ENCODE results near the gene WTIP.
"Not testable (repeated sequence)": the region's sequence is repeated elsewhere in the genome, so short reads cannot be mapped to it uniquely, and the experiment has no call there.

Gene WTIP

DNA sequence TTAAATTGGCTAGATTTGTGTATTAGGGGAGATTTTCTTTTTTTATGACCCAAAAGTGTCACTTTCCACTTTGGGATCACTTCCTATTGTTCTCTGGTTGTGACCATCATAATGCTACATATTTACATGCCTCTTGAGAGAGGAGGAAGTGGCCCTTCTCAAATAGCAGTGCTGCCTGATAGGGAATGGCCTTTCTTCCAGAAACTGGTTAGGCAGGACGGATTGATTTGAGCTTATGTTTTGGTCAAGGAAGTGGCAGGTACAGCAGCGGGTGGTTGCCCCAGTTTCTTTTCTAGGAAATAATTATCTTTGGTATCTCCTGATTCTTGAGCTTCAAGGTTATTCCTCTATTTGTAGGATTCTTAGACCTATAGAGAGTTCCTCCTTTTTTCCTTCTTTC is 21.9 kb upstream of the WTIP start:
- Histone ChIP-seq H3K36me3 (ENCODE audit: control insufficient read depth, insufficient read depth, low read length) (peaks cover 25% of the 10 kb centered on the region), H3K27me3 (ENCODE audit: control insufficient read depth, insufficient read depth, low read length) (no peaks in the 10 kb centered on the region), H3K4me1 (ENCODE audit: control insufficient read depth, insufficient read depth, low read length) (no peaks in the 10 kb centered on the region), H3K9me3 (ENCODE audit: control insufficient read depth, insufficient read depth, low read length) (no peaks in the 10 kb centered on the region), H3K4me3 (ENCODE audit: low read length) (no peak overlapping the region), H3K27ac (ENCODE audit: low read length) (no peak overlapping the region)
- no peak for DNase-seq (ENCODE audit: low read depth, low spot score)
- no CpG with 5 or more reads among the region's 2 CpGs for WGBS (ENCODE audit: insufficient coverage, insufficient read length)

DNA sequence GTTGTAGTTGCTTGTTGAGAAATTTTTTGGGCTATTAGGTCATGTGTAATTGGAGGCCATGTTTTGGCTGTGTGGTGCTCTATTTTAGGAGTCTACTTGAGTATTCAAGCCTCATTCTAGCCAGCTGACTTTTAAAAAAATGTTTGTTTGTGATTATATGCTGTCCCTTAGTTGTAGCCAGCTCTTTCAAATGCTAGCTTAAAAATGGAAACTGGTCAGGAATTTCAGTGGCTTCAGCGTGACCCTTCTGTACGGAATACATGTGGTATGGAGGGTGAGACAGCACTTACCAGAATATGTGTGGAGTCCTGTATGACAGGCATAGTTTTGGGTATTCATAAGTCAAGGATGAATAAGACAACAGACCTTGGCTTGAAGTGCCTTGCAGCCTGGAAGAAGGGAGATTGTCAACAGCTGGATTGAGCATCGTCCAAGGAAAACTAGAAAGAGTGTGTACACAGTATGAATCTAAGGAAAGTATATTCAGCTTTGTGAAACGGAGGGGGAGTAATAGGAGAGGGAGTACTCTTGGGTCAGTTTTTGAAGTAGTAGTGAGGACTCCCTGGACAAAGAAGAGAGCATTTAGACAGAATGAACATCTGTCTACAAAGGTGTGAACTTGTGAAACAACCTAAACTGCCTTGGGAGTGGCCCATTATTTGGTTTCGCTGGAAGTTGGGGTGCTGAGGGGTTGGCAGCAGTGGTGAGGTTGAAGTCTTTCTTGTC is 20.0 kb upstream of the WTIP start:
- no CpG with 5 or more reads among the region's 5 CpGs for WGBS (ENCODE audit: insufficient coverage, insufficient read length)
- DNase-seq (ENCODE audit: low read depth, low spot score) = no peak
- no peaks in the 10 kb centered on the region for H3K9me3 ChIP-seq (ENCODE audit: control insufficient read depth, insufficient read depth, low read length)
- no peak overlapping the region for H3K4me3 ChIP-seq (ENCODE audit: low read length)
- H3K36me3 ChIP-seq (ENCODE audit: control insufficient read depth, insufficient read depth, low read length) = peaks cover 27% of the 10 kb centered on the region
- H3K4me1 ChIP-seq (ENCODE audit: control insufficient read depth, insufficient read depth, low read length) = no peaks in the 10 kb centered on the region
- no peaks in the 10 kb centered on the region for H3K27me3 ChIP-seq (ENCODE audit: control insufficient read depth, insufficient read depth, low read length)
- H3K27ac ChIP-seq (ENCODE audit: low read length) = no peak overlapping the region

DNA sequence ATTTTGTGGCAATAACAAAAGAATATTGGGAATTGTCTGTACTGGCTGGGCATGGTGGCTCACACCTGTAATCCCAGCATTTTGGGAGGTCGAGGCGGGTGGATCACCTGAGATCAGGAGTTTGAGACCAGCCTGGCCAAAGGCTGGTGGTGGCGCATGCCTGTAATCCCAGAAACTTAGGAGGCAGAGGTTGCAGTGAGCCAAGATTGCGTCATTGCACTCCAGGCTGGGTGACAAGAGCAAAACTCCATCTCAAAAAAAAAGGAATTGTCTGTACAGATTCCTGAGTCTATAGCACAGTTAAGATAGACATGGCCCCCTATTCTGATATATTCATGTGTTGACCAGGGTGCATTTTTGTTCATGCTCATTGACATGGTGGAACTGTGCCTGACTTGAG is 16.8 kb upstream of the WTIP start:
- peaks cover 27% of the 10 kb centered on the region for H3K36me3 ChIP-seq (ENCODE audit: control insufficient read depth, insufficient read depth, low read length)
- not testable (repeated sequence) for H3K4me1 ChIP-seq (ENCODE audit: control insufficient read depth, insufficient read depth, low read length); DNase-seq (ENCODE audit: low read depth, low spot score); H3K27ac ChIP-seq (ENCODE audit: low read length); H3K9me3 ChIP-seq (ENCODE audit: control insufficient read depth, insufficient read depth, low read length); H3K4me3 ChIP-seq (ENCODE audit: low read length); H3K27me3 ChIP-seq (ENCODE audit: control insufficient read depth, insufficient read depth, low read length)
- WGBS (ENCODE audit: insufficient coverage, insufficient read length) = no CpG with 5 or more reads among the region's 4 CpGs

DNA sequence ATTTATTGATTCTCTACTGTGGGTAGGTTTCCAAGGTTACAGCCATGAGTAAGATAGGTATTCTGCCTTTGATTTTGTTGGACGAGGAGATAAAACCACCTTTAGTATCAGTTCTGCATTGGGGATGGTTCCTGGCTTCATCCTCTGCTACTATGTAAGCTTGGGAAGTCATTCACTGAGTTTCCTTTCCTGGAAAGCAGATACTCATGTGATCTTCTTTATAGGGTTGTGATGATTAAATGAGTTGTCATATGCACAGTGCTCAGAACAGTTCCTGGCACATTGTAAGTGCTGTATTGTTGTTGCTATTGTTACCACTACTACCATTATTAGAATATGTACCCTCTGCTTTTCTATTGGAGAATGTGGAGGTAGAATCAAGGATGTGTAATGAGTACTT is 13.1 kb upstream of the WTIP start:
- Histone ChIP-seq H3K4me1 (ENCODE audit: control insufficient read depth, insufficient read depth, low read length) (no peaks in the 10 kb centered on the region), H3K4me3 (ENCODE audit: low read length) (no peak overlapping the region), H3K36me3 (ENCODE audit: control insufficient read depth, insufficient read depth, low read length) (peaks cover 20% of the 10 kb centered on the region), H3K27me3 (ENCODE audit: control insufficient read depth, insufficient read depth, low read length) (no peaks in the 10 kb centered on the region), H3K27ac (ENCODE audit: low read length) (no peak overlapping the region), H3K9me3 (ENCODE audit: control insufficient read depth, insufficient read depth, low read length) (no peaks in the 10 kb centered on the region)
- no peak for DNase-seq (ENCODE audit: low read depth, low spot score)
- no CpG with 5 or more reads among the region's 1 CpG for WGBS (ENCODE audit: insufficient coverage, insufficient read length)

DNA sequence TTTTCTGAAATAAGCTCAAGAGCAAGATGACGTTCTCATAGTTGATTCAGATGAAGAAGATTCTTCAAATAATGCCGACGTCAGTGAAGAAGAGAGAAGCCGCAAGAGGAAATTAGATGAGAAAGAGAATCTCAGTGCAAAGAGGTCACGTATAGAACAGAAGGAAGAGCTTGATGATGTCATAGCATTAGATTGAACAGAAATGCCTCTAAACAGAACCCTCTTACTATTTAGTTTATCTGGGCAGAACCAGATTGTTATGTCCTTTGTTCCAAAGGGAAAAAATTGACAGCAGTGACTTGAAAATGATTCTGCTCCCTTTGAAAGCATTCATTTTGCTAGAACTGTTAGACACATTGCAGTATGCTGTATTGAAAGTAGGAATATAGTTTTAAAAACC is 12.5 kb upstream of the WTIP start:
- H3K9me3 ChIP-seq (ENCODE audit: control insufficient read depth, insufficient read depth, low read length); H3K4me3 ChIP-seq (ENCODE audit: low read length): not testable (repeated sequence)
- no CpG with 5 or more reads among the region's 5 CpGs for WGBS (ENCODE audit: insufficient coverage, insufficient read length)

DNA sequence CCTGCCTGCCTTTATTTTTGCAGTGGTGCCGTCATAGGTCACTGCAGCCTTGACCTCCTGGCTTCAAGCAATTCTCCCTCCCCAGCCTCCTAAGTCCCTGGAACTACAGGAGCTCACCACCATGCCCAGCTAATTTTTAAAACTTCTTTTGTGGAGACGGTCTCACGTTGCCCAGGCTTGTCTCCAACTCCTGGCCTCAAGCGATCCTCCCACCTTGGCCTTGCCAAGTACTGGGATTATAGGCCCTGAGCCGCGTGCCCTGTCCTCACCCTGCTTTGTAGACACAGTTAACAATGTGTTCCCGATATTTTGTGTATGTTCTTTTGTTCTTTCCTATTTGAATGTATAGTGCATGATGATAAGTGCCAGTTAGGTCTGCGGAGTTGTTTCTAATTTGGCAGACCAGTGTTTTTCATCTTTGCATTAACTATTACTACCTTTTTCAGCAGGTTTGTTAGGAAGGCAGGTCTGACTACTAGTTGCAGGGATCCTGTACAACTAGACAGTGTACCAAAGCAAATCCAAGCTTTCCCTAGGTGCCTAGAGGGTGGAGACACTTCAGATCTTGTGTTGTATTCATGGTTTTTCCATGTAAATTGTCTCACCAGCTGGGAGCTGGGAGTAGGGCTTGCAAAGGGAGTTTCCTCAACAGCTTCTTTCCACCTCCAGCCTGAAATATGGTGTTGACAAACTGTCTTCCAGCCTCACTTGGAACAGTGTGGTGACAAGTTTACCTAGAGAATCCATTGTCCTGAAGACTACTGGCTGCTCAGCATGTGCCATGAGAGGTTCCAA is 9.5 kb upstream of the WTIP start:
- Histone ChIP-seq H3K4me3 (ENCODE audit: low read length) (no peak overlapping the region), H3K9me3 (ENCODE audit: control insufficient read depth, insufficient read depth, low read length) (no peaks in the 10 kb centered on the region), H3K27ac (ENCODE audit: low read length) (no peak overlapping the region), H3K36me3 (ENCODE audit: control insufficient read depth, insufficient read depth, low read length) (peaks cover 11% of the 10 kb centered on the region; the same call in 1 of the 2 replicates), H3K4me1 (ENCODE audit: control insufficient read depth, insufficient read depth, low read length) (no peaks in the 10 kb centered on the region), H3K27me3 (ENCODE audit: control insufficient read depth, insufficient read depth, low read length) (no peaks in the 10 kb centered on the region)
- no CpG with 5 or more reads among the region's 8 CpGs for WGBS (ENCODE audit: insufficient coverage, insufficient read length)
- DNase-seq (ENCODE audit: low read depth, low spot score) = no peak

More for the DNA sequence above, 12.5 kb upstream of the WTIP start:
- H3K36me3 ChIP-seq (ENCODE audit: control insufficient read depth, insufficient read depth, low read length) = peaks cover 20% of the 10 kb centered on the region
- DNase-seq (ENCODE audit: low read depth, low spot score); H3K27me3 ChIP-seq (ENCODE audit: control insufficient read depth, insufficient read depth, low read length); H3K27ac ChIP-seq (ENCODE audit: low read length); H3K4me1 ChIP-seq (ENCODE audit: control insufficient read depth, insufficient read depth, low read length): not testable (repeated sequence)

DNA sequence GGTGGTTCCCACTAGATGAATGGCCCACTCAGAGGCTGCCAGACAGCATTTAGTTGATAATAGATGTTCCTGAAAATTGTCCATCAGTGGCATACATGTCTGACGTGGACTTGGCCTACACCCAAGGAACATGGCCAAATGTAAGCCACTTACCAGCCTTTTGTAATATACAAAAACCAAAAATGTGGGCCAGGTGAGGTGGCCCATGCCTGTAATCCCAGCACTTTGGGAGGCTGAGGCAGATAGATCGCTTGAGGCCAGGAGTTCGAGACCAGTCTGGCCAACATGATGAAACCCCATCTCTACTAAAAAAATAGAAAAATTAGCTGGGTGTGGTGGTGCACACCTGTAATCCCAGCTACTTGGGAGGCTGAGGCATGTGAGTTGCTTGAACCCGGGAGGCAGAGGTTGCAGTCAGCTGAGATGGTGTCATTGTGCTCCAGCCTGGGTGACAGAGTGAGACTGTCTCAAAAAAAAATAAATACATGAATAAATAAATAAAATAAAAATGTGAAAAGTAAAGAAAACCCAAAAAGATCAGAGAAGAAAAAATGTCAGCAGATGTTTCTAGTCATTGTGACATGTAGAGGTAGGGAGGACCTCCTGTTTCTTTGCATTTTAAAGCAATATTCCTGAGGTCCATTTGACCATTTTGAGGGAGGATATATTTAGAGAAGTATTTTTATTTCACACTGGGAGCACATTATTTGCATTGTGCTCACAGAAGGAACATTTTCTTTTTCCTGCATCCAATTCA is 7.1 kb upstream of the WTIP start:
- DNase-seq (ENCODE audit: low read depth, low spot score) = no peak
- WGBS (ENCODE audit: insufficient coverage, insufficient read length) = no CpG with 5 or more reads among the region's 4 CpGs
- Histone ChIP-seq H3K27me3 (ENCODE audit: control insufficient read depth, insufficient read depth, low read length) (no peaks in the 10 kb centered on the region), H3K4me1 (ENCODE audit: control insufficient read depth, insufficient read depth, low read length) (no peaks in the 10 kb centered on the region), H3K36me3 (ENCODE audit: control insufficient read depth, insufficient read depth, low read length) (peaks cover 7% of the 10 kb centered on the region; the same call in 1 of the 2 replicates), H3K27ac (ENCODE audit: low read length) (no peak overlapping the region), H3K9me3 (ENCODE audit: control insufficient read depth, insufficient read depth, low read length) (no peaks in the 10 kb centered on the region), H3K4me3 (ENCODE audit: low read length) (no peak overlapping the region)

DNA sequence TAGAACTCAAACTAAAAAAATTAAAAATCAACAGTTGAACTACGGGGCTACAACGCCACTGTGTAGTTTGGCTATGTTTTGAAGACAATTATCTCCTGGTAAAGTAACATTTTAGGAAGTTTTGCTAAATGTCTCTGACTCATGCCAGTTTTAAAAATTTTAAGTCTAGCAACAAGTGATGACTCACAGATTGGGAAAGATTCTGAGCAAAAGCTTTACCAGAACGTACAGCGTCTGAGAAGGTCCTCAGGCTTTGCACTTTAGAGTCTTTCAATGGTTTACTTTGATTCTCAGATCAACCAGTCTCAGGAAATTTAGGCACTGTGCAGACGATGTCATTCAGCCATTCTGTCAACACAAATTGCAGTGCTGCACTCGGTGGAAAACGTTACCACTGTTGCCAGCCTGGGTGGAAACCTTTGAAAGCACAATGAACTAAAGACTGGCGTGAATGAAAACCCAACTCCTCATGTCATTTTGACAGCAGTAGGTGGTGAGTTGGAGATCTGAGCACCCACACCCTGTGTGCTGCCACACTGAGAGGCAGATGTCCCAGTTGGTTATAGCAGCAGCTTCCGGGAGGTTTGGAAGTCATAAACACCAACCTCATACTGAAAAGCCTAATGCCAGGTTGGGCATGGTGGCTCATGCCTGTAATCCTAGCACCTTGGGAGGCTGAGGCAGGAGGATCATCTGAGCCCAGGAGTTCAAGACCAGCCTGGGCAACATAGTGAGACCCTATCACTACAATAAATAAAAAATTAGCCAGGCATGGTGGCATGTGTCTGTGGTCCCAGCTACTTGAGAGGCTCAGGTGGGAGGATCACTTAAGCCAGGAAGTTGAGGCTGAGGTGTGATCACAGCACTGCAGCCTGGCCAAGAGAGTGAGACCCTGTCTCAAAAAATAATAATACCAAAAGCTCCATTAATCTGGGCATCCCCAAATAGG is 6.3 kb upstream of the WTIP start:
- Histone ChIP-seq H3K4me3 (ENCODE audit: low read length) (no peak overlapping the region), H3K27me3 (ENCODE audit: control insufficient read depth, insufficient read depth, low read length) (no peaks in the 10 kb centered on the region), H3K27ac (ENCODE audit: low read length) (no peak overlapping the region), H3K4me1 (ENCODE audit: control insufficient read depth, insufficient read depth, low read length) (no peaks in the 10 kb centered on the region), H3K9me3 (ENCODE audit: control insufficient read depth, insufficient read depth, low read length) (no peaks in the 10 kb centered on the region), H3K36me3 (ENCODE audit: control insufficient read depth, insufficient read depth, low read length) (peaks cover 7% of the 10 kb centered on the region; the same call in 1 of the 2 replicates)
- DNase-seq (ENCODE audit: low read depth, low spot score) = no peak
- WGBS (ENCODE audit: insufficient coverage, insufficient read length) = no CpG with 5 or more reads among the region's 9 CpGs

DNA sequence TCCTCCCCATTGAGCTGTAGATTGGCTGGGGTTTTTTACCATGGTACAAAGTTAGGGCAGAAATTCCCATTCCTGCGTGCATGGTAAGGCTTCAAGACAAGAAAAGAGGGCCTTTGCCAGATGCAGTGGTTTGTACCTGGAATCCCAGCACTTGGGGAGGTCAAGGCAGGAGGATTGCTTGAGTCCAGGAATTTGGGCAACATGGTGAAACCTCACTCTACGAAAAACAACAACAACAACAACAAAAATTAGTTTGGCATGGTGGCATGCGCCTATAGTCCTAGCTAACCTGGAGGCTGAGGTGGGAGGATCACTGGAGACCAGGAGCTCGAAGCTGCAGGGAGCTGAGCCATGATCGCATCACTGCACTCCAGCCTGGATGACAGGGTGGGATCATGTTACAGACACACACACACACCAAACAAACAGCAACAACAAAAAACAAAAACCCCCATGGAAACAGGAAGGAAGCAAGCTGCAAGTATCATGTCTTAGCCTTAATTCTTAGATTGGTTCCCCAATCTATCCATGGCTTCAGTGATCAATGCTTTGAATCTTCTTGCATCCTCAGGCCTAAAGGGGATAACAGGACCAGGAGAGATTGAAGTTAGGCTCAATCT is 5.5 kb upstream of the WTIP start:
- H3K36me3 ChIP-seq (ENCODE audit: control insufficient read depth, insufficient read depth, low read length) = peaks cover 7% of the 10 kb centered on the region; the same call in 1 of the 2 replicates
- no peak overlapping the region for H3K4me3 ChIP-seq (ENCODE audit: low read length)
- peaks cover 4% of the 10 kb centered on the region; the same call in 1 of the 2 replicates for H3K4me1 ChIP-seq (ENCODE audit: control insufficient read depth, insufficient read depth, low read length)
- no peaks in the 10 kb centered on the region for H3K27me3 ChIP-seq (ENCODE audit: control insufficient read depth, insufficient read depth, low read length)
- no peak for DNase-seq (ENCODE audit: low read depth, low spot score)
- no CpG with 5 or more reads among the region's 5 CpGs for WGBS (ENCODE audit: insufficient coverage, insufficient read length)
- no peaks in the 10 kb centered on the region for H3K9me3 ChIP-seq (ENCODE audit: control insufficient read depth, insufficient read depth, low read length)
- H3K27ac ChIP-seq (ENCODE audit: low read length) = no peak overlapping the region

Measured in iPS DF 6.9 (cell line).